NB4 (cell line): ENCODE results near the gene CDK13.

Experiments
- CTCF ChIP-seq: IDR thresholded peaks from one replicate; pipeline ENCODE4 v1.5.1; 2012; ENCODE audit warnings: low read depth, low read length
- MAX ChIP-seq: IDR thresholded peaks from 2 replicates; pipeline ENCODE4 v1.6.1; 2011; ENCODE audit warnings: low read depth, low read length
- MYC ChIP-seq: IDR thresholded peaks from 2 replicates; pipeline ENCODE4 v1.6.1; 2011; ENCODE audit warnings: low read depth, low read length
- POLR2A ChIP-seq: IDR thresholded peaks from 2 replicates; pipeline ENCODE4 v1.6.1; 2011; ENCODE audit warnings: mild to moderate bottlenecking; ENCODE audit not compliant: insufficient read length; ENCODE audit errors: extremely low read depth

DNA sequence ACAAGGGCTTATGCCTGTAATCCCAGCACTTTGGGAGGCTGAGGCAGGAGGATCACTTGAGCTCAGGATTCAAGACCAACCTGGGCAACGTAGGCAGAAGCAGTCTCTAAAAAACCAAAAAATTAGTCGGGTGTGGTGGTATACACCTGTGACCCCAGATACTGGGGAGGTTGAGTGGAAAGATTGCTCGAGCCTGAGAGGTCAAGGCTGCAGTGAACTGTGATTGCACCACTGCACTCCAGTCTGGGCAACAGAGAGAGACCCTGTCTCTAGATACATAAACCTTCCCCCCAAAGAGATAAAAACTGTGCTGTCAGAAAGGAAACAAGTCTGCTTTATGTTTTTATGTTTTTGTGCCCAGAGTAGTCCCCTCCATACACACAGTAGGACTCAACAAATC is 27.5 kb upstream of the CDK13 start:
- TF ChIP-seq CTCF (no peak), POLR2A (no peak), MAX (no peak), MYC (no peak)
